ENCODE data around the gene C12orf57. TPM values are rescaled to one million over a fixed set of nuclear protein-coding genes. Genes with fewer than 3 reads are reported as not detected.
A peak's percentile ranks its signal among the peaks of the same experiment; 100 is the strongest.

The C12orf57 gene
- total and polyA plus RNA-seq, 2 of the 13 experiments (the other 11 are each of a cell fraction or from before 2014, with no cell fraction given) = 84.0 to 287 TPM

DNA sequence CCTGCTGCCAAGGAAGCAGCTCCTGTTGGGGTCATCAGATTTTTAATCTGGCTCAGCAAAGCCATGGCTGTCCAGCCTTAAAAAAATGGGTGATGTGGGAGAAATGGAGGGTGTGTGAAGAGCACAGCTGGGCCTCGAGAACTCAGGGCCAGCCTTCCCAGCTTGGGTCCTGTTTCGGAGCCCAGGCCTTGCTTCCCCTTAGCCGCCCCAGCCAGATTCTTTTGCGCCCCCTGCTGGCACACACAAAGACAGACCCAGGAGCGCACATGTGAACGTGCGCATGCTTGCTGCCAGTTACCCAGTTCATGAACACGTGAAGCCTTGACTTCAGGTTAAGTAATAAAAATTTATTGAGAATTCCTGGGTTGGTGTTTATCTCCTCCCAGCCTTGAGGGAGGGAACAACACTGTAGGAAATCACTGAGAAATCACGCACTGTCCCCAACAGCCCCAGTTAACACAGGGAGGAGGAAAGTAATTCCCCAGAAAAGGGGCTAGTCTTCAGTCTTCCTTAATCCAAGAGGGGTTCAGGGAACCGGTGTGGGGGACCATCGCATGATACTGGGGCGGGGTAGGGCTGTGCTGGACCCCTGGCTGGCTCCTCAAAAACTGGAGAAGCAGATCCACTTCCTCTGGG lies 21.3 kb downstream of the C12orf57 start (continued):
- TF ChIP-seq ZNF329 (CRISPR knock-in tag; IDR thresholded peaks at IDR 0.05; ENCODE audit: low read depth) (no peak), CCDC6 (CRISPR knock-in tag; IDR thresholded peaks at IDR 0.05) (0 out of 2 replicates have a peak, but pooled peaks have one; percentile 40), SRSF1 (optimal IDR thresholded peaks at IDR 0.05; ENCODE audit: low read depth, low read length) (peak; percentile 42), TMF1 (CRISPR knock-in tag; IDR thresholded peaks at IDR 0.05; ENCODE audit: low read depth) (no peak), ZNF816 (CRISPR knock-in tag; IDR thresholded peaks at IDR 0.05; ENCODE audit: borderline replicate concordance) (no peak), RNF2 (conservative IDR thresholded peaks at IDR 0.05; ENCODE audit: low read depth) (no peak), ZNF460 (CRISPR knock-in tag; IDR thresholded peaks at IDR 0.05; ENCODE audit: borderline replicate concordance) (no peak), ATM (IDR thresholded peaks at IDR 0.05; ENCODE audit: borderline replicate concordance) (no peak), HNRNPL (IDR thresholded peaks at IDR 0.05; ENCODE audit: low read depth, low read length) (0 out of 2 replicates have a peak, but pooled peaks have one; percentile 26), EEA1 (CRISPR knock-in tag; IDR thresholded peaks at IDR 0.05; ENCODE audit: borderline replicate concordance) (no peak), GATAD1 (CRISPR knock-in tag; IDR thresholded peaks at IDR 0.05) (no peak), ZNF101 (CRISPR knock-in tag; IDR thresholded peaks at IDR 0.05; ENCODE audit: borderline replicate concordance, low read depth) (no peak), ZSCAN31 (CRISPR knock-in tag; IDR thresholded peaks at IDR 0.05; ENCODE audit: low read depth) (no peak)
- TF ChIP-seq, protein P1, sequence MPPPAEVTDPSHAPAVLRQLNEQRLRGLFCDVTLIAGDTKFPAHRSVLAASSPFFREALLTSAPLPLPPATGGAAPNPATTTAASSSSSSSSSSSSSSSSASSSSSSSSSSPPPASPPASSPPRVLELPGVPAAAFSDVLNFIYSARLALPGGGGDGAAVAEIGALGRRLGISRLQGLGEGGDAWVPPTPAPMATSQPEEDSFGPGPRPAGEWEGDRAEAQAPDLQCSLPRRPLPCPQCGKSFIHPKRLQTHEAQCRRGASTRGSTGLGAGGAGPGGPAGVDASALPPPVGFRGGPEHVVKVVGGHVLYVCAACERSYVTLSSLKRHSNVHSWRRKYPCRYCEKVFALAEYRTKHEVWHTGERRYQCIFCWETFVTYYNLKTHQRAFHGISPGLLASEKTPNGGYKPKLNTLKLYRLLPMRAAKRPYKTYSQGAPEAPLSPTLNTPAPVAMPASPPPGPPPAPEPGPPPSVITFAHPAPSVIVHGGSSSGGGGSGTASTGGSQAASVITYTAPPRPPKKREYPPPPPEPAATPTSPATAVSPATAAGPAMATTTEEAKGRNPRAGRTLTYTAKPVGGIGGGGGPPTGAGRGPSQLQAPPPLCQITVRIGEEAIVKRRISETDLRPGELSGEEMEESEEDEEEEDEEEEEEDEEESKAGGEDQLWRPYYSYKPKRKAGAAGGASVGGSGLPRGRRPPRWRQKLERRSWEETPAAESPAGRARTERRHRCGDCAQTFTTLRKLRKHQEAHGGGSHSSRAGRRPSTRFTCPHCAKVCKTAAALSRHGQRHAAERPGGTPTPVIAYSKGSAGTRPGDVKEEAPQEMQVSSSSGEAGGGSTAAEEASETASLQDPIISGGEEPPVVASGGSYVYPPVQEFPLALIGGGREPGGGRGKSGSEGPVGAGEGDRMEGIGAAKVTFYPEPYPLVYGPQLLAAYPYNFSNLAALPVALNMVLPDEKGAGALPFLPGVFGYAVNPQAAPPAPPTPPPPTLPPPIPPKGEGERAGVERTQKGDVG (CRISPR knock-in tag; IDR thresholded peaks at IDR 0.05; ENCODE audit: borderline replicate concordance) = 0 out of 2 replicates have a peak, but pooled peaks have one; percentile 47
- TF ChIP-seq, protein P2, sequence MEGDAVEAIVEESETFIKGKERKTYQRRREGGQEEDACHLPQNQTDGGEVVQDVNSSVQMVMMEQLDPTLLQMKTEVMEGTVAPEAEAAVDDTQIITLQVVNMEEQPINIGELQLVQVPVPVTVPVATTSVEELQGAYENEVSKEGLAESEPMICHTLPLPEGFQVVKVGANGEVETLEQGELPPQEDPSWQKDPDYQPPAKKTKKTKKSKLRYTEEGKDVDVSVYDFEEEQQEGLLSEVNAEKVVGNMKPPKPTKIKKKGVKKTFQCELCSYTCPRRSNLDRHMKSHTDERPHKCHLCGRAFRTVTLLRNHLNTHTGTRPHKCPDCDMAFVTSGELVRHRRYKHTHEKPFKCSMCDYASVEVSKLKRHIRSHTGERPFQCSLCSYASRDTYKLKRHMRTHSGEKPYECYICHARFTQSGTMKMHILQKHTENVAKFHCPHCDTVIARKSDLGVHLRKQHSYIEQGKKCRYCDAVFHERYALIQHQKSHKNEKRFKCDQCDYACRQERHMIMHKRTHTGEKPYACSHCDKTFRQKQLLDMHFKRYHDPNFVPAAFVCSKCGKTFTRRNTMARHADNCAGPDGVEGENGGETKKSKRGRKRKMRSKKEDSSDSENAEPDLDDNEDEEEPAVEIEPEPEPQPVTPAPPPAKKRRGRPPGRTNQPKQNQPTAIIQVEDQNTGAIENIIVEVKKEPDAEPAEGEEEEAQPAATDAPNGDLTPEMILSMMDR (CRISPR knock-in tag; IDR thresholded peaks at IDR 0.05) = peak; percentile 87
- TF ChIP-seq, protein P3, sequence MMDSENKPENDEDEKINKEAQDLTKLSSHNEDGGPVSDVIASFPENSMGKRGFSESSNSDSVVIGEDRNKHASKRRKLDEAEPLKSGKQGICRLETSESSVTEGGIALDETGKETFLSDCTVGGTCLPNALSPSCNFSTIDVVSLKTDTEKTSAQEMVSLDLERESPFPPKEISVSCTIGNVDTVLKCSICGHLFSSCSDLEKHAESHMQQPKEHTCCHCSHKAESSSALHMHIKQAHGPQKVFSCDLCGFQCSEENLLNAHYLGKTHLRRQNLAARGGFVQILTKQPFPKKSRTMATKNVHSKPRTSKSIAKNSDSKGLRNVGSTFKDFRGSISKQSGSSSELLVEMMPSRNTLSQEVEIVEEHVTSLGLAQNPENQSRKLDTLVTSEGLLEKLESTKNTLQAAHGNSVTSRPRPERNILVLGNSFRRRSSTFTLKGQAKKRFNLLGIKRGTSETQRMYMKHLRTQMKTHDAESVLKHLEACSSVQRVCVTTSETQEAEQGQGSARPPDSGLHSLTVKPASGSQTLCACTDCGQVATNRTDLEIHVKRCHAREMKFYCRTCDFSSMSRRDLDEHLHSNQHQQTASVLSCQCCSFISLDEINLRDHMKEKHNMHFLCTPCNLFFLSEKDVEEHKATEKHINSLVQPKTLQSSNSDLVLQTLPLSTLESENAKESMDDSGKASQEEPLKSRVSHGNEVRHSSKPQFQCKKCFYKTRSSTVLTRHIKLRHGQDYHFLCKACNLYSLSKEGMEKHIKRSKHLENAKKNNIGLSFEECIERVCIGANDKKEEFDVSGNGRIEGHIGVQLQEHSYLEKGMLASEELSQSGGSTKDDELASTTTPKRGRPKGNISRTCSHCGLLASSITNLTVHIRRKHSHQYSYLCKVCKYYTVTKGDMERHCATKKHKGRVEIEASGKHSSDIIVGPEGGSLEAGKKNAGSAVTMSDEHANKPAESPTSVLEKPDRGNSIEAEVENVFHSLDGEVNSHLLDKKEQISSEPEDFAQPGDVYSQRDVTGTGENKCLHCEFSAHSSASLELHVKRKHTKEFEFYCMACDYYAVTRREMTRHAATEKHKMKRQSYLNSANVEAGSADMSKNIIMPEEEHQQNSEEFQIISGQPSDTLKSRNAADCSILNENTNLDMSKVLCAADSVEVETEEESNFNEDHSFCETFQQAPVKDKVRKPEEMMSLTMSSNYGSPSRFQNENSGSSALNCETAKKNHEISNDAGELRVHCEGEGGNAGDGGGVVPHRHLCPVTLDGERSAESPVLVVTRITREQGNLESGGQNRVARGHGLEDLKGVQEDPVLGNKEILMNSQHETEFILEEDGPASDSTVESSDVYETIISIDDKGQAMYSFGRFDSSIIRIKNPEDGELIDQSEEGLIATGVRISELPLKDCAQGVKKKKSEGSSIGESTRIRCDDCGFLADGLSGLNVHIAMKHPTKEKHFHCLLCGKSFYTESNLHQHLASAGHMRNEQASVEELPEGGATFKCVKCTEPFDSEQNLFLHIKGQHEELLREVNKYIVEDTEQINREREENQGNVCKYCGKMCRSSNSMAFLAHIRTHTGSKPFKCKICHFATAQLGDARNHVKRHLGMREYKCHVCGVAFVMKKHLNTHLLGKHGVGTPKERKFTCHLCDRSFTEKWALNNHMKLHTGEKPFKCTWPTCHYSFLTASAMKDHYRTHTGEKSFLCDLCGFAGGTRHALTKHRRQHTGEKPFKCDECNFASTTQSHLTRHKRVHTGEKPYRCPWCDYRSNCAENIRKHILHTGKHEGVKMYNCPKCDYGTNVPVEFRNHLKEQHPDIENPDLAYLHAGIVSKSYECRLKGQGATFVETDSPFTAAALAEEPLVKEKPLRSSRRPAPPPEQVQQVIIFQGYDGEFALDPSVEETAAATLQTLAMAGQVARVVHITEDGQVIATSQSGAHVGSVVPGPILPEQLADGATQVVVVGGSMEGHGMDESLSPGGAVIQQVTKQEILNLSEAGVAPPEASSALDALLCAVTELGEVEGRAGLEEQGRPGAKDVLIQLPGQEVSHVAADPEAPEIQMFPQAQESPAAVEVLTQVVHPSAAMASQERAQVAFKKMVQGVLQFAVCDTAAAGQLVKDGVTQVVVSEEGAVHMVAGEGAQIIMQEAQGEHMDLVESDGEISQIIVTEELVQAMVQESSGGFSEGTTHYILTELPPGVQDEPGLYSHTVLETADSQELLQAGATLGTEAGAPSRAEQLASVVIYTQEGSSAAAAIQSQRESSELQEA (CRISPR knock-in tag; IDR thresholded peaks at IDR 0.05; ENCODE audit: not compliant biosample characterization) = no peak
